Measurements from ENCODE around the gene TFPI.

TFPI gene

GRCh38 chr2:187461294-187462261 is 92.7 kb downstream of the TFPI start:
- no peak for DNase-seq

GRCh38 chr2:187459256-187459655 is 95.0 kb downstream of the TFPI start:
- no peak for DNase-seq

DNA sequence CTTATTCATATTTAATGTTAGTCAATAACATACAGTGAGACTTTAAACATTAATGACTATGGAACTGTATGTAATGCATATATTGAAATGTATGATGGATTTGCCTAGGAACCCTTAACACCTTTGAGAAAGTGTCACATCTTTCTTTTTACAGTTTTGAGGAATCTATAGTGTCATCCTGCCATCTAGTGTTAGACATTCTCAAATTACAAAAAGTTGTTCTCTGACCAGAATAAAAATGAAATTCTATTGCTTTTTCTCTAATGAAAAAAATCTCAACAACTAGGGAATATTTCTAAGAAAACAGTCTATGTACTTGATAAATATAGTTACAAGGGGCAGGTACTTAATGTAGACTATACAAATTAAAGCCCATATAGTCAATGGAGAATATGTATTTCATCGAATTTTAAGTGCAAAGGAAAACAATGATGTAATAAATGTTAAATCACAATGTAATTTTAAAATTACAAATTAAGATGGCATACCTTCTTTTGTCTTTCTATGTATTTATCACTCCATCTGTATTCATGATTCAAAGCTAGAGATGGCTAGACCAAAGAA is 101.1 kb downstream of the TFPI start:
- DNase-seq = no peak

DNA sequence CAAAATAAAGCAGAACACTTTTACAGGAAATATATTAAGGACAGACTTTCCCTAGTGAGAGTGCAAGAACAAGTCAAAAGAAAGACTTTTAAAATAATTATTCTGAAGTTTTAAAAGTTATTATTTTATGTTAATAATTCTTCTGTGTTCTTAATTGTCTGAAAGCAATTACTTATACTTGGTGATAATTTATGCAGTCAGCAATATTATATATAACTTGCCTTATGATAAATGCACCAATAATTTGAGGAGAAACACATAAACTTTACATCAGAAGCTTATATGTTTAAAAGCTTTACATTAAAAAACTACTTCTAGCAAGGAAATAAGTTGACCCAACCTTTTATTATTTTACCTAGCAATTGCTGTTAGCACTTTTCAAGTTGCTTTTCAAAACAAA is 102.7 kb downstream of the TFPI start:
- DNase-seq = no peak

DNA sequence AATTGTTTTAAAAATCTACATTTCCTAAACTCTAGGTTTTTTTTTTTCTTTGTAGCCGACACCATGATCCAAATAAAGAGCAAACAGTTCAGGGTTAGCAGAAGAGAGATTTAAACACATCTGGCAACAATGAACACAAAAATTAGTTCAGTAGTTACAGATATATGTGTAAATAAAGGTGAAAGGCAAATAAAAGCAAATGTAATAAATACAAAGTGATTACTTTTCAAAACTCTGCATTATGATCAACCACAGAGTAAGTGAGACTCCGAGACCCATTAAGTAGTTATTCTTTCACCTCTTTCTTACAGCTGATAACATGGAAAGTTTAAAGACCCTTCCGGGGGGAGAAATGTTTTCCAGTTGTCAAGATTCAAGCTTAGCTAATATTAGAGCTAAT is 106.9 kb downstream of the TFPI start:
- no peak for DNase-seq

DNA sequence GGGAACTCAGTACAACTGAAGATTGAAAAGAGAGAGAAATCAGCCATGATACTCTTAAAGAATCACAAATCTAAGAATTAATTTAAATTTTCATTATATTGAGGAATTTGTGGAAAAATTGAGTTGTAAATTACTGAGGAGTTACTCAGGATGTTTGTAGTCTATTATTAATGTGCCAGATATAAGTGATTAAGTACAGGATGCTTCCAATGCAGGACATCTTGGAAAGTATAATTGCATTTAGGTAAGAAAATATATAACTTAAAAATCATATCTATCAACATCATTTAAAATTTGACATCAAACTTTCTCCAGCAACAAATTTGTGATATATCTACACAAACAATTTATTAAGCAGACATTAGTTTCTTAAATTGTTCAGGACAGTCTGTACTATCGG is 107.5 kb downstream of the TFPI start:
- no peak for DNase-seq

- DNase-seq = no peak
These were observed 109.2 kb downstream of the TFPI start for GRCh38 chr2:187445051-187445450.

DNA sequence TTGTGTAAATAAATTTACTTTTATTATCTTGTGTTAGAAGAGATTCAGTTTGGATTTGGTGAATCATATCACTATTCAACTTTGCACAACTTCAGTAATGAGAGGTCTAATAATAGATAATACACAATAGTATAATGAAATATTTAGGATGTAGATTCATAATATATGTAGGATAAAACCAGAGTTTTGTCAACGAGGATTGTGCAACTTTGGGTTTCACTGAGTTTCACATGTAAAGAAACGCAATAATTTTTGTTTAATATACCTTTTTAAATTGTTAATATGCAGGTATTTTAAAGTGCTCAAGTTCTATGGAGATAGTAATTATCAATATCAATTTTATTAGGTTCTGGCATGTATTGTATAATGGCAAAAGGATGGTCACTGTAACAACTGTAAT is 111.5 kb downstream of the TFPI start:
- no peak for DNase-seq

DNA sequence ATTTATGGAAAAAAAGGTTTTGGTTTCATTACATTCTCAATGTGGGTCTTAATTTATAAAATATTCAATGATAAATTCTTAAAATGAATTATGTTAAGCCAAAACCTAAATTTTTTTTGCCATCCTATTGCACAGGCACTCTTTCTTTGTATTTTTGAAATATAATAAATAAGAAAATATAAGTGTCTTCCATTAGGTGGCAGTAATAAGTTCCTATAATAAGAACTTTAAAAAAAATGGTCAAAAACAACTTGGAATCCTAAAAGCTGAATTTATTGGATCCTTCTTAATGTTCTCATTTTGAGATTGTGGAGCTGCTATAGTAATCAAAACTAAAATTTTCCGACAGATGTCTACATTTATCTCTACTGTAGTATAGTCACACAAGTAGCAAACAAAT is 111.9 kb downstream of the TFPI start:
- DNase-seq = no peak

- no peak for DNase-seq
These were observed 114.0 kb downstream of the TFPI start for GRCh38 chr2:187440101-187440675.

DNA sequence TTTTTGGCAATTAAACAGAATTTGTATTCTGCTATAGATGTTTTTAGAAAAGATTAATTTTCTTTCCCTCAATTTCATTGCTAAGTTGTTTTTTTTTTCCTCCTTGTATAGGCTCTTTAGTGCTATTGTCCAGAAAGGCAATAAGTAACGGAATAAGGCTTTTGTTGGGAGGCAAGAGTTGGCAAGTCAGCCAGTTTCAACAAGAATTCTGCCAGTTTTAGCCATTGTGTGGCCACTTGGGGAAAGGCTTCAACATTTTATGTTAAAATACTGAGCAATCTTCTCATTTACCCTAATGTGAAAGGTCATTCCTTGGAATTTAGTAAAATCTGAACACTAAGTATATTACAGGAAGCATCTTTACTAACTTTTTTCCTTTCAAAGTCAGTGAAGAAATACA is 115.8 kb downstream of the TFPI start:
- DNase-seq = no peak

GRCh38 chr2:187435756-187436155 is 118.5 kb downstream of the TFPI start:
- no peak for DNase-seq

- DNase-seq = no peak
These were observed 119.2 kb downstream of the TFPI start for GRCh38 chr2:187435078-187435477.

DNA sequence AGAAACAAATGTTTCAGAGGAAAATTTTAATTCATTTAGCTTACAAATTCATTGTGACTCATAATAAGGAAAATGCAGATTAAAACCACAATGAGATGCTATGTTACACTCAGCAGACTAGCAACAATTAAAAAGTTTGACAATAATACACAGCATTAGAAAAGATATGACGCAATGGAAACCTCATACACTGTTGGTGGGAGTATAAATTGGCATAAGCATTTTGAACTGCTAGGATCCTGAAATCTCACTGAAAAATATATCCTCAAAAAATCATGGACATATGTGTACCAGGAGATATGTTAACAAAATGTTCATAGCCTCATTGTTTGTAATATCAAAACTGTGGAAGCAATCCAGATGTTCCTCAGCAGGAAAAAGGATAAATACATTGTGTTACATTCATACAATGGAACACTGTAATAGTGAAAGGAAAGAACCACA is 119.9 kb downstream of the TFPI start:
- DNase-seq = no peak

GRCh38 chr2:187431911-187432310 is 122.3 kb downstream of the TFPI start:
- DNase-seq = no peak

- no peak for DNase-seq
These were observed 124.2 kb downstream of the TFPI start for GRCh38 chr2:187429989-187430388.

DNA sequence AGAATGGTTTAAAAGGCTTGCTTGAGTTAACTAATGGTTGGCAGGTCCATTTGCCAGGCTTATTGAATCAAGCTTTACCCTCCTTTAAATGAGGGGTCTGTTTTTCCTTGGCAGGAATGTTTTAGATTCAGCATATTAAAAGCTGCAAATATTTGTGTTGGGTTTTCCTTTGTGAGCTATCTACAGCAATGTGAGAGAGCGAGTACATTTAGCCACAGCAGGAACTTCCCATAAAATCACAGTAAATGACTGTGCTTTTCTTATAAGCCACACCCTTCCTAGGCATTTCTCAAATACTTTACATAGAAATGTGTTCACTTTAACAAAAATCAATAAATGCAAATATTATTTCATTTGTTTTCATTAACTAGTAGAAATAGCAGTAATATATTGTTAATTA is 130.1 kb downstream of the TFPI start:
- DNase-seq = no peak

- no peak for DNase-seq
These were observed 132.0 kb downstream of the TFPI start for GRCh38 chr2:187422282-187422681.

DNA sequence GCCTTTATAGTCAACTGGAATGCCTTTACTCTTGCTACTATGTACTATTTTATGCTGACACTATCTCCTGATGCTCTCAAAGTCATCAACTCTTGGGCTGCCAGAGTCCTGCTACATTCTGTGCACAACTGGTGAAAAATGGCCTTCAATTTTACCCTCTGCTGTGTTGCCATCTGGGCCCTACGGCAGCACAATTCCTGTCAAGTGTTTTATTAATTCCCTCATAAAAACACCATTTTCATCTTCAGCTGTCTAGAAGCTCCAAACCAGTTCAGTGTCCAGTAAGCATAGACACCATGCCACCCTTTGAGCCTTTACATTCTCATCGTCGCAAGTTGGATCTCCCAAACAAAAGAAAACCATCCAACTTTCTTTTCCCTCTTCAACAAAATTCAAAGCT is 132.7 kb downstream of the TFPI start:
- no peak for DNase-seq

DNA sequence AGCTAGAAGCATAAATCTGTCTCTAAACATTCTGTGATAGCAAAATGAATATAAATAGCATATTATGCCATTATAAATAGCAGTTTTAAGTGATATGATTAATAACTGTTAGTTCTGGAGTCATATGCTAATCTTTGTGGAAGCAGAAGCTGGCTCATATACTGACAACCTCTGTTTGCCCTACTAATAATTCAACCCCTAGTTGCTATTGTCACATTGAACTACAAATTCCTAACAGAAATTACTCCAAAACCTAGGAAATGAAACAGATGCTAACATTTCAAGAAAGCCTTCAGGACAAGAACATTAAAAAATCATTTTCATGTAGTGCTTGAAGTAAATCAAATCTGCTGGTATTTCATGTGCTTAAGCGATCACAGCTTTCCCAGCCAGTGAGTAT is 134.4 kb downstream of the TFPI start:
- DNase-seq = no peak

GRCh38 chr2:187415449-187415848 is 138.8 kb downstream of the TFPI start:
- DNase-seq = no peak

Measured in activated naive CD4-positive, alpha-beta T cell (primary cell).